Neural progenitor cell (in vitro differentiated cells): ENCODE measurements around the gene PDK4.

ENCODE experiments used
- EZH2 ChIP-seq: fragments of 200-600 bp; sonication (generic); IDR thresholded peaks from 2 replicates; pipeline ENCODE4 v1.6.1; 2017; ENCODE audit warnings: antibody characterized with exemption, mild to moderate bottlenecking, moderate library complexity
- EZH2phosphoT487 ChIP-seq: fragments of 200-600 bp; sonication (generic); IDR thresholded peaks from 2 replicates; pipeline ENCODE4 v1.6.1; 2017; ENCODE audit warnings: antibody characterized with exemption

GRCh38 chr7:95545007-95545615, 51.2 kb downstream of the PDK4 start:
- TF ChIP-seq EZH2phosphoT487 (no peak), EZH2 (no peak)
